Lung (tissue), 12 donors: ENCODE data around the gene LYPD6B. TPM values are rescaled to one million over a fixed set of nuclear protein-coding genes. Genes with fewer than 3 reads are reported as not detected.

ENCODE experiments used
- ATAC-seq: fragments of 200-7000 bp; cut with Tn5 transposase; one replicate; pipeline ENCODE4 v1.9.1; 2020; ENCODE audit warnings: moderate number of reproducible peaks; ENCODE audit not compliant: insufficient read depth, low FRiP score
- DNase-seq, 3 donors: peaks; one replicate each; pipeline ENCODE4 v3.0.0-alpha.2; 2013 to 2017
- H3K27ac ChIP-seq, 2 donors: one replicate each; pipeline ENCODE4 v1.5.1; 2013; ENCODE audit warnings: mild to moderate bottlenecking in 2 of 2, moderate library complexity in 2 of 2, control low read depth in 1 of 2, inconsistent platforms in 1 of 2, low read depth in 1 of 2, low read length in 1 of 2
- H3K27me3 ChIP-seq, 3 donors: one replicate each; pipeline ENCODE4 v1.5.1; 2013; ENCODE audit warnings: low read length in 2 of 3; ENCODE audit not compliant: control insufficient read depth in 3 of 3, insufficient read depth in 3 of 3
- H3K36me3 ChIP-seq, 4 donors: one replicate each; pipeline ENCODE4 v1.5.1; 2013; ENCODE audit warnings: low read length in 4 of 4, mild to moderate bottlenecking in 1 of 4, moderate library complexity in 1 of 4; ENCODE audit not compliant: control insufficient read depth in 4 of 4, insufficient read depth in 4 of 4
- H3K4me1 ChIP-seq, 5 donors: one replicate each; pipeline ENCODE4 v1.5.1; 2013; ENCODE audit warnings: low read length in 5 of 5, mild to moderate bottlenecking in 2 of 5, moderate library complexity in 1 of 5; ENCODE audit not compliant: control insufficient read depth in 5 of 5, insufficient read depth in 5 of 5
- H3K4me3 ChIP-seq: one replicate; pipeline ENCODE4 v1.5.1; 2013; ENCODE audit warnings: mild to moderate bottlenecking, control low read depth, moderate library complexity
- H3K9ac ChIP-seq, 2 donors: one replicate each; pipeline ENCODE4 v1.5.1; 2013; ENCODE audit warnings: low read length in 2 of 2, control low read depth in 1 of 2; ENCODE audit not compliant: insufficient read depth in 1 of 2
- H3K9me3 ChIP-seq, 4 donors: one replicate each; pipeline ENCODE4 v1.5.1; 2013; ENCODE audit warnings: low read length in 3 of 4, mild to moderate bottlenecking in 1 of 4, moderate library complexity in 1 of 4; ENCODE audit not compliant: control insufficient read depth in 4 of 4, insufficient read depth in 3 of 4
- CTCF ChIP-seq: IDR thresholded peaks from 2 replicates; pipeline ENCODE4 v1.5.1; 2012; ENCODE audit warnings: mild to moderate bottlenecking; ENCODE audit errors: control extremely low read depth, extremely low read depth
- WGBS, 2 donors: extraction: QIAGEN DNeasy Blood & Tissue Kit; methylation state at CpG; one replicate each; pipeline ENCODE4 v1.1.7; 2013; 5-methylcytosine and 5-hydroxymethylcytosine counted together
- polyA plus RNA-seq, 2 donors: library from polyadenylated mRNA; stranded (reverse); fragments of 200-250 nt; gene quantifications; one replicate each; pipeline ENCODE4 v1.2.1, GENCODE V29; 2013
- total RNA-seq, 2 donors: library from RNA; depleted of rRNA in 1 of 2; stranded (reverse); fragments of >200 nt in 1 of 2; gene quantifications; one replicate each; pipeline ENCODE4 v1.2.1, GENCODE V29; 2014 to 2021
- donor health status: control.
- donor health status: control.
- donor health status: Bipolar disorder and iron deficiency.
- donor health status: healthy.
- donor health status: DM: yes; HTN: yes; CAD: no.

The LYPD6B gene
- total and polyA plus RNA-seq, 4 donors: 2.5 to 12.4 (median 3.4) TPM

DNA sequence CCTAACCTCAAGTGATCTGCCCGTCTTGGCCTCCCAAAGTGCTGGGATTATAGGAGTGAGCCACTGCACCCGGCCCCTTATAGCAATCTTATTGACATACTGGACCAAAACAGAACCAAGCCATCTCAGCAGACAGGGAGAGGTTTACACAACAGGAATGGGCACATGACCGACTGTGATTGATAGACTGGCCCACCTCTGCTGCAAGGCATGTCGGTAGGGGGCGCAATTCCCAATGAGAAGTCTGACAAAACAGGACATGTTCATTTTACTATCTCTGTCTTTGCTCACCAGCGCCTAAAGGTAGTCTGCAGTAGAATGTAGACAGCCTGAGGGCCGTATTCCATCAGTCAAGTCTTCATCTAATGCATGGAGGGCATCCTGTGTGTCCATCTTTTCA lies 2.0 kb downstream of the LYPD6B start:
- peaks cover 0 to 11% (median 3%) of the 10 kb centered on the region in 5 donors for H3K4me1 ChIP-seq
- no peak for TF ChIP-seq CTCF
- H3K27ac ChIP-seq: no peak overlapping the region
- DNase-seq (no peak), ATAC-seq (no peak)
- no peak overlapping the region for H3K4me3 ChIP-seq
- peaks cover 0 to 9% (median 0%) of the 10 kb centered on the region in 3 donors for H3K27me3 ChIP-seq
- H3K9me3 ChIP-seq: no peaks in the 10 kb centered on the region
- WGBS, 2 donors: 71 to 76% methylated on average over 7 of the region's 7 CpGs
- H3K9ac ChIP-seq: no peak overlapping the region
- no peaks in the 10 kb centered on the region for H3K36me3 ChIP-seq

DNA sequence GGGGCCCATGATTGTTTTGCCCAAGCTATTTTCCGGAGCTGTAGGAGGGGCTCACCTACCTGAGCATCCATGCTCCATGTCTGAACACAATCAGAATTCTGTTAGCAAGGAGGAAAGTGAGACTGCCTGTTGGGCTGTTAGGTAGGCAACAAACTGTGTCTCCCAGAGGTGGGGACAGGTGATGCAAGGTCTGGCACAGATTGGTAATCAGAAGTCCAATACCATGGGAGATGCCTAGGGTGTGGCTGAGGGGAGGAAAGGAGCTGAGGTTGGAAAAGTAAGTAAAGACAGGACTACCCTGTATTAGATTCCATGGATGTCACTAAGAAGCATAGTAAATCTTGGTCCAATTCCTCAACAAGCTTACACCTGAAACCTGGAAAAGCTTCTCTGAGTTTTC lies 3.0 kb downstream of the LYPD6B start:
- TF ChIP-seq CTCF: no peak
- DNase-seq: no peak
- ATAC-seq: no peak
- peaks cover 0 to 3% (median 0%) of the 10 kb centered on the region in 4 donors for H3K9me3 ChIP-seq
- H3K4me3 ChIP-seq: no peak overlapping the region
- H3K27me3 ChIP-seq: peaks cover 0 to 9% (median 0%) of the 10 kb centered on the region in 3 donors
- no peaks in the 10 kb centered on the region for H3K36me3 ChIP-seq
- H3K9ac ChIP-seq: no peak overlapping the region
- no peak overlapping the region for H3K27ac ChIP-seq
- H3K4me1 ChIP-seq: peaks cover 0 to 11% (median 3%) of the 10 kb centered on the region in 5 donors
- 87 to 96% methylated on average over 1 of the region's 1 CpG for WGBS, 2 donors

DNA sequence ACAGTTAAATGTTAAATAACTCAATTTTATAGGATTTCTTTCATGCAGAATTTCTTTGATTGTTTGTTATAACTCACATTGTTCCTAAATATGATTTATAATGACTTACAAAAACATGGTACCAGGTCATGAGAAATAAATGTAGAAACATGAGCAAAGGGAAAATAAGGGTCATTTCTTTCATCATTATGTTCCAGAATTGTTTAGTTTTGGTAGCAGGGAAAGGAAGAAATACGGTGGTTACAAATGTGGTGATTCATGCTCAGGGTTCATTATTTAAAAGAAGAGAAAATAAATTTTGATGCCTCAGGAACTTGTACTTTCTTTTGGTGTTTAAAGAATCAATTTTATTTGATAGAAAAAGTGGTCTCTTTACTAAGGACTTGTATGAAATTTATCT lies 4.4 kb downstream of the LYPD6B start:
- Histone ChIP-seq H3K4me3 (no peak overlapping the region), H3K27ac (no peak overlapping the region), H3K9me3 (peaks cover 0 to 3% (median 2%) of the 10 kb centered on the region in 4 donors), H3K9ac (no peak overlapping the region), H3K36me3 (no peaks in the 10 kb centered on the region), H3K4me1 (peaks cover 0 to 10% (median 3%) of the 10 kb centered on the region in 5 donors), H3K27me3 (peaks cover 0 to 9% (median 0%) of the 10 kb centered on the region in 3 donors)
- ATAC-seq (no peak), DNase-seq (no peak)
- no peak for TF ChIP-seq CTCF
- WGBS, 2 donors: 55 to 58% methylated on average over 1 of the region's 1 CpG

DNA sequence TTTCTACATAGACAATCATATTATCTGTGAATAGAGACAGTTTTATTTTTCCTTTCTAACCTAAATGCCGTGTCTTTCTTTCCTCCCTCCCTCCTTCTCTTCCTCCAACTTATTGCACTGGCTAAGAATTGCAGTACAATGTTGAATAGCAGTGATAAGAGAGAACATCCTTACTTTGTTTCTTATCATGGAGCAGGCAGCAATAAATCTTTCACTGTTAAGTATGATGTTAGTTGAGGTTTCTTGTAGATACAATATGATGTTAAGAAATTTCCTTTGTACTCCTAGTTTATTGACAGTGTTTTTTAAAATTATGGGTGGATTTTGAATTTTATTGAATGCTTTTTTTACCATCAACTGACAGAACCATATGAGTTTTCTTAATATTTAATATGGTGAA lies 6.0 kb downstream of the LYPD6B start:
- no peaks in the 10 kb centered on the region for H3K36me3 ChIP-seq
- 39 to 74% methylated on average over 1 of the region's 1 CpG for WGBS, 2 donors
- H3K27ac ChIP-seq: no peak overlapping the region
- no peak overlapping the region for H3K4me3 ChIP-seq
- peaks cover 0 to 6% (median 0%) of the 10 kb centered on the region in 3 donors for H3K27me3 ChIP-seq
- no peak overlapping the region for H3K9ac ChIP-seq
- H3K9me3 ChIP-seq: peaks cover 0 to 3% (median 2%) of the 10 kb centered on the region in 4 donors
- no peak for TF ChIP-seq CTCF
- no peaks in the 10 kb centered on the region for H3K4me1 ChIP-seq
- ATAC-seq (no peak), DNase-seq (no peak)
